ENCODE measurements around the gene TEN1. TPM values are rescaled to one million over a fixed set of nuclear protein-coding genes. Genes with fewer than 3 reads are reported as not detected.
"Not testable (repeated sequence)": the region's sequence is repeated elsewhere in the genome, so short reads cannot be mapped to it uniquely, and the experiment has no call there.

Gene TEN1
- total and polyA plus RNA-seq, 10 donors = 6.0 to 38.7 (median 17.0) TPM

- H3K4me1 ChIP-seq = peaks cover 0 to 83% (median 22%) of the 10 kb centered on the region in 6 donors
- peak overlapping the region in 1 of 8 donors; percentile 58 for H3K4me3 ChIP-seq
- H3K27me3 ChIP-seq (replicated peaks in 1 of 7) = no peaks in the 10 kb centered on the region
- DNase-seq = no peak
- peaks cover 0 to 73% (median 0%) of the 10 kb centered on the region in 6 donors for H3K36me3 ChIP-seq
- 49 to 65% (median 58%) methylated on average over 4 of the region's 4 CpGs for WGBS, 5 donors
- peak in 1 of 3 donors; percentile 28 for TF ChIP-seq POLR2AphosphoS5 (IDR thresholded peaks at IDR 0.05)
- TF ChIP-seq, protein P1, sequence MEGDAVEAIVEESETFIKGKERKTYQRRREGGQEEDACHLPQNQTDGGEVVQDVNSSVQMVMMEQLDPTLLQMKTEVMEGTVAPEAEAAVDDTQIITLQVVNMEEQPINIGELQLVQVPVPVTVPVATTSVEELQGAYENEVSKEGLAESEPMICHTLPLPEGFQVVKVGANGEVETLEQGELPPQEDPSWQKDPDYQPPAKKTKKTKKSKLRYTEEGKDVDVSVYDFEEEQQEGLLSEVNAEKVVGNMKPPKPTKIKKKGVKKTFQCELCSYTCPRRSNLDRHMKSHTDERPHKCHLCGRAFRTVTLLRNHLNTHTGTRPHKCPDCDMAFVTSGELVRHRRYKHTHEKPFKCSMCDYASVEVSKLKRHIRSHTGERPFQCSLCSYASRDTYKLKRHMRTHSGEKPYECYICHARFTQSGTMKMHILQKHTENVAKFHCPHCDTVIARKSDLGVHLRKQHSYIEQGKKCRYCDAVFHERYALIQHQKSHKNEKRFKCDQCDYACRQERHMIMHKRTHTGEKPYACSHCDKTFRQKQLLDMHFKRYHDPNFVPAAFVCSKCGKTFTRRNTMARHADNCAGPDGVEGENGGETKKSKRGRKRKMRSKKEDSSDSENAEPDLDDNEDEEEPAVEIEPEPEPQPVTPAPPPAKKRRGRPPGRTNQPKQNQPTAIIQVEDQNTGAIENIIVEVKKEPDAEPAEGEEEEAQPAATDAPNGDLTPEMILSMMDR (IDR thresholded peaks at IDR 0.05 in 8 of 11, conservative IDR thresholded peaks at IDR 0.05 in 3 of 11) = no peak
- no peak for TF ChIP-seq POLR2A (IDR thresholded peaks at IDR 0.05)
- intact Hi-C loops (cut with DNase I; ENCODE audit: low total_unique reads) = no loop called here
- H3K9me3 ChIP-seq = no peaks in the 10 kb centered on the region
- peak overlapping the region in 7 of 8 donors; percentile 52 to 92 (median 78) for H3K27ac ChIP-seq
Measured at GRCh38 chr17:75970011-75970523, 9.0 kb upstream of the TEN1 start.

- DNase-seq = no peak
- Histone ChIP-seq H3K27me3 (replicated peaks in 1 of 7) (no peaks in the 10 kb centered on the region), H3K36me3 (peaks cover 0 to 78% (median 0%) of the 10 kb centered on the region in 6 donors), H3K4me1 (peaks cover 5 to 83% (median 25%) of the 10 kb centered on the region in 6 donors), H3K27ac (peak overlapping the region in 7 of 8 donors; percentile 52 to 92 (median 78)), H3K9me3 (no peaks in the 10 kb centered on the region), H3K4me3 (peak overlapping the region in 1 of 8 donors; percentile 58)
- intact Hi-C loops (cut with DNase I; ENCODE audit: low total_unique reads) = no loop called here
- TF ChIP-seq POLR2A (IDR thresholded peaks at IDR 0.05) (no peak), POLR2AphosphoS5 (IDR thresholded peaks at IDR 0.05) (no peak)
- TF ChIP-seq, protein P1 (IDR thresholded peaks at IDR 0.05 in 8 of 11, conservative IDR thresholded peaks at IDR 0.05 in 3 of 11) = no peak
- 90 to 97% (median 92%) methylated on average over 7 of the region's 7 CpGs for WGBS, 5 donors
Measured at GRCh38 chr17:75970626-75971025, 8.4 kb upstream of the TEN1 start.

DNA sequence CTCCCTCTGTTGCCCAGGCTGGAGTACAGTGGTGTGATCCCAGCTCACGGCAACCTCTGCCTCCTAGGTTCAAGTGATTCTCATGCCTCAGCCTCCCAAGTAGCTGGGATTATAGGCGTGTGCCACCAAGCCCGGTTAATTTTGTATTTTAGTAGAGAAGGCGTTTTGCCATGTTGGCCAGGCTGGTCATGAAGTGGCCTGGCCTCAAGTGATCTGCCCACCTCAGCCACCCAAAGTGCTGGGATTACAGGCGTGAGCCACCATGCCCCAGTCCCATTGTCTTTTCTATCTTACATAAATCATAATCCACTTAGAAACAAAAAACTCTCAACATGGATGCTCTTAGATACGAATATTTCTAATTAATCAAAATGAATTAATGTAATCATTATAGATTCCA lies 3.9 kb upstream of the TEN1 start:
- H3K4me3 ChIP-seq; H3K9me3 ChIP-seq; intact Hi-C loops (cut with DNase I; ENCODE audit: low total_unique reads); H3K27me3 ChIP-seq (replicated peaks in 1 of 7); DNase-seq: not testable (repeated sequence)
- Histone ChIP-seq H3K36me3 (peaks cover 0 to 58% (median 0%) of the 10 kb centered on the region in 6 donors), H3K27ac (peak overlapping the region in 1 of 8 donors; percentile 36), H3K4me1 (peaks cover 23 to 87% (median 43%) of the 10 kb centered on the region in 6 donors)
- 93 to 99% (median 95%) methylated on average over 6 of the region's 6 CpGs for WGBS, 5 donors

DNA sequence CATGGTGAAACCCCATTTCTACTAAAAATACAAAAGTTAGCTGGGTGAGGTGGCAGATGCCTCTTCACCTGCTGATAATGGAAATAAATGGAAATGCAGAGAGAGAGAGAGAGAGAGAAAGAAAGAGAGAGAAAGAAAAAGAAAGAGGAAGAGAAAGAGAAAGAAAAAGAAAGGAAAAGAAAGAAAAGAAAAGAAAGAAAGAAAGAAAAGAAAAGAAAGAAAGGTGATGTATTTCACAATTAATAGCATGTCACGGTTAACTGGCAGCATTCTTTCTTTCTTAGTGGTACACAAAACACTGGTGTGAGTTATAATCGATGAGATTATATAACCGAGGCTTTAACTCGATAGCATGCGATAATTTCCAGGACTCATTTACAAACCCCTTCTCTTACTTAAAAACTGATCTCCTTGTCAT lies 3.3 kb upstream of the TEN1 start:
- Histone ChIP-seq H3K4me3 (peak overlapping the region in 2 of 8 donors; percentile 4 to 7), H3K9me3 (no peaks in the 10 kb centered on the region), H3K27me3 (replicated peaks in 1 of 7) (no peaks in the 10 kb centered on the region), H3K36me3 (peaks cover 0 to 54% (median 0%) of the 10 kb centered on the region in 6 donors), H3K27ac (peak overlapping the region in 6 of 8 donors; percentile 4 to 36 (median 28)), H3K4me1 (peaks cover 20 to 87% (median 45%) of the 10 kb centered on the region in 6 donors)
- intact Hi-C loops (cut with DNase I; ENCODE audit: low total_unique reads) = no loop called here
- DNase-seq = no peak
- TF ChIP-seq POLR2AphosphoS5 (IDR thresholded peaks at IDR 0.05) (no peak), POLR2A (IDR thresholded peaks at IDR 0.05) (no peak)
- TF ChIP-seq, protein P1 (IDR thresholded peaks at IDR 0.05 in 8 of 11, conservative IDR thresholded peaks at IDR 0.05 in 3 of 11) = no peak
- WGBS, 5 donors = 72 to 88% (median 78%) methylated on average over 5 of the region's 5 CpGs
